Mesenchymal stem cell (in vitro differentiated cells and primary cell): ENCODE measurements around the gene ATP5ME.
A peak's percentile ranks its signal among the peaks of the same experiment; 100 is the strongest.

Experiments
- DNase-seq: peaks from one replicate; pipeline ENCODE4 v3.0.0-alpha.2; 2013
- H2AFZ ChIP-seq: one replicate; pipeline ENCODE4 v1.6.1; 2013; ENCODE audit warnings: low read depth, mild to moderate bottlenecking, control low read depth, inconsistent platforms, low read length, moderate library complexity
- H2AK5ac ChIP-seq: 2 replicates; pipeline ENCODE4 v1.6.1; 2013; ENCODE audit warnings: low read length, moderate library complexity, mild to moderate bottlenecking, inconsistent platforms; ENCODE audit not compliant: severe bottlenecking
- H2BK120ac ChIP-seq: one replicate; pipeline ENCODE4 v1.6.1; 2013; ENCODE audit warnings: low read depth, mild to moderate bottlenecking, inconsistent platforms, low read length, moderate library complexity
- H2BK12ac ChIP-seq, 2 experiments: one replicate each; pipeline ENCODE4 v1.6.1; 2013; ENCODE audit warnings: inconsistent platforms in 2 of 2, low read length in 2 of 2, mild to moderate bottlenecking in 2 of 2, moderate library complexity in 2 of 2, control low read depth in 1 of 2
- H2BK15ac ChIP-seq: one replicate; pipeline ENCODE4 v1.6.1; 2013; ENCODE audit warnings: mild to moderate bottlenecking, low read depth, inconsistent platforms; ENCODE audit not compliant: poor library complexity, severe bottlenecking
- H2BK5ac ChIP-seq: 2 replicates; pipeline ENCODE4 v1.6.1; 2013; ENCODE audit warnings: low read depth, mild to moderate bottlenecking, low read length, control low read depth, inconsistent platforms; ENCODE audit not compliant: poor library complexity, severe bottlenecking
- H3K14ac ChIP-seq, 2 experiments: one replicate each; pipeline ENCODE4 v1.6.1; 2013; ENCODE audit warnings: inconsistent platforms in 2 of 2, low read length in 2 of 2, control low read depth in 1 of 2, mild to moderate bottlenecking in 1 of 2, moderate library complexity in 1 of 2
- H3K18ac ChIP-seq, 2 experiments: one replicate each; pipeline ENCODE4 v1.6.1; 2013; ENCODE audit warnings: inconsistent platforms in 2 of 2, low read length in 2 of 2, control low read depth in 1 of 2, low read depth in 1 of 2, mild to moderate bottlenecking in 1 of 2
- H3K23ac ChIP-seq, 2 experiments: one replicate each; pipeline ENCODE4 v1.6.1; 2013; ENCODE audit warnings: inconsistent platforms in 2 of 2, low read length in 2 of 2, mild to moderate bottlenecking in 2 of 2, moderate library complexity in 2 of 2, control low read depth in 1 of 2
- H3K27ac ChIP-seq: 2 replicates; pipeline ENCODE4 v1.5.1; 2013; ENCODE audit warnings: mild to moderate bottlenecking, moderate library complexity, low read length, control low read depth, inconsistent platforms; ENCODE audit not compliant: poor library complexity, severe bottlenecking
- H3K27me3 ChIP-seq, 2 experiments: 2 replicates each; pipeline versions ENCODE4 v1.6.1 to v1.7.0; 2013; ENCODE audit warnings: low read length in 2 of 2, mild to moderate bottlenecking in 2 of 2, moderate library complexity in 2 of 2, control low read depth in 1 of 2, inconsistent platforms in 1 of 2; ENCODE audit not compliant: control insufficient read depth in 1 of 2, insufficient read depth in 1 of 2
- H3K36me3 ChIP-seq, 2 experiments: 2 replicates each; pipeline versions ENCODE4 v1.6.1 to v1.7.0; 2013; ENCODE audit warnings: low read length in 2 of 2, control low read depth in 1 of 2, inconsistent platforms in 1 of 2, low read depth in 1 of 2, mild to moderate bottlenecking in 1 of 2; ENCODE audit not compliant: insufficient read depth in 2 of 2, control insufficient read depth in 1 of 2
- H3K4ac ChIP-seq, 2 experiments: one replicate each; pipeline ENCODE4 v1.6.1; 2013; ENCODE audit warnings: inconsistent platforms in 2 of 2, low read length in 2 of 2, mild to moderate bottlenecking in 2 of 2, moderate library complexity in 2 of 2, control low read depth in 1 of 2, low read depth in 1 of 2
- H3K4me1 ChIP-seq: 2 replicates; pipeline ENCODE4 v1.6.1; 2013; ENCODE audit warnings: low read depth, low read length, control low read depth; ENCODE audit not compliant: control insufficient read depth, insufficient read depth
- H3K4me2 ChIP-seq: 2 replicates; pipeline ENCODE4 v1.6.1; 2013; ENCODE audit warnings: low read length, mild to moderate bottlenecking, inconsistent platforms; ENCODE audit not compliant: poor library complexity, severe bottlenecking
- H3K4me3 ChIP-seq, 2 experiments: 2 replicates each; pipeline versions ENCODE4 v1.5.1 to v1.7.0; 2013; ENCODE audit warnings: low read length in 2 of 2, mild to moderate bottlenecking in 2 of 2, control low read depth in 1 of 2, low read depth in 1 of 2; ENCODE audit not compliant: insufficient read depth in 1 of 2
- H3K79me1 ChIP-seq: replicated peaks from 2 replicates; pipeline ENCODE4 v1.6.1; 2013; ENCODE audit warnings: mild to moderate bottlenecking, control low read depth, low read length, inconsistent platforms; ENCODE audit not compliant: poor library complexity, severe bottlenecking
- H3K9ac ChIP-seq: 2 replicates; pipeline ENCODE4 v1.7.0; 2013; ENCODE audit warnings: mild to moderate bottlenecking, low read length, moderate library complexity
- H3K9me3 ChIP-seq: 2 replicates; pipeline ENCODE4 v1.7.0; 2013; ENCODE audit warnings: mild to moderate bottlenecking, low read length; ENCODE audit not compliant: control insufficient read depth
- H4K8ac ChIP-seq: one replicate; pipeline ENCODE4 v1.6.1; 2013; ENCODE audit warnings: inconsistent platforms, mild to moderate bottlenecking, low read length, moderate library complexity
- H4K91ac ChIP-seq: one replicate; pipeline ENCODE4 v1.6.1; 2013; ENCODE audit warnings: mild to moderate bottlenecking, low read length, inconsistent platforms
- WGBS: methylation state at CpG from one replicate; pipeline ENCODE4 v1.1.7; 2013; ENCODE audit warnings: mixed read lengths; 5-methylcytosine and 5-hydroxymethylcytosine counted together

ATP5ME gene

GRCh38 chr4:666822-667544, 7.1 kb downstream of the ATP5ME start:
- Histone ChIP-seq H3K9me3 (no peaks in the 10 kb centered on the region), H2AFZ (no peak overlapping the region), H3K79me1 (peaks cover 7% of the 10 kb centered on the region), H2AK5ac (no peak overlapping the region), H3K9ac (no peak overlapping the region), H3K18ac (no peak overlapping the region), H4K91ac (peak overlapping the region; percentile 46), H3K23ac (no peak overlapping the region), H4K8ac (no peak overlapping the region), H2BK120ac (no peak overlapping the region), H3K36me3 (peaks cover 14 to 17% of the 10 kb centered on the region in 2 experiments), H2BK12ac (no peak overlapping the region), H3K4me2 (no peak overlapping the region), H2BK5ac (no peak overlapping the region), H3K27me3 (peaks cover 0 to 51% of the 10 kb centered on the region in 2 experiments), H2BK15ac (no peak overlapping the region), H3K27ac (no peak overlapping the region), H3K4ac (no peak overlapping the region), H3K4me1 (peaks cover 9% of the 10 kb centered on the region), H3K14ac (no peak overlapping the region), H3K4me3 (no peak overlapping the region)
- WGBS, result 92% methylated on average over 27 of the region's 28 CpGs
- no peak for DNase-seq

GRCh38 chr4:666436-666810, 7.7 kb downstream of the ATP5ME start:
- WGBS, result 77% methylated on average over 15 of the region's 22 CpGs
- Histone ChIP-seq H3K4ac (no peak overlapping the region), H2BK15ac (no peak overlapping the region), H3K14ac (no peak overlapping the region), H3K4me3 (no peak overlapping the region), H3K27me3 (peaks cover 0 to 51% of the 10 kb centered on the region in 2 experiments), H3K9me3 (no peaks in the 10 kb centered on the region), H3K27ac (no peak overlapping the region), H2BK12ac (no peak overlapping the region), H4K91ac (no peak overlapping the region), H3K4me1 (peaks cover 9% of the 10 kb centered on the region), H2BK5ac (no peak overlapping the region), H3K4me2 (no peak overlapping the region), H3K23ac (peak overlapping the region in 1 of 2 experiments; percentile 73), H3K18ac (no peak overlapping the region), H3K36me3 (peaks cover 8 to 11% of the 10 kb centered on the region in 2 experiments), H2BK120ac (no peak overlapping the region), H3K9ac (no peak overlapping the region), H2AFZ (no peak overlapping the region), H3K79me1 (peaks cover 2% of the 10 kb centered on the region), H4K8ac (no peak overlapping the region), H2AK5ac (no peak overlapping the region)
- no peak for DNase-seq

DNA sequence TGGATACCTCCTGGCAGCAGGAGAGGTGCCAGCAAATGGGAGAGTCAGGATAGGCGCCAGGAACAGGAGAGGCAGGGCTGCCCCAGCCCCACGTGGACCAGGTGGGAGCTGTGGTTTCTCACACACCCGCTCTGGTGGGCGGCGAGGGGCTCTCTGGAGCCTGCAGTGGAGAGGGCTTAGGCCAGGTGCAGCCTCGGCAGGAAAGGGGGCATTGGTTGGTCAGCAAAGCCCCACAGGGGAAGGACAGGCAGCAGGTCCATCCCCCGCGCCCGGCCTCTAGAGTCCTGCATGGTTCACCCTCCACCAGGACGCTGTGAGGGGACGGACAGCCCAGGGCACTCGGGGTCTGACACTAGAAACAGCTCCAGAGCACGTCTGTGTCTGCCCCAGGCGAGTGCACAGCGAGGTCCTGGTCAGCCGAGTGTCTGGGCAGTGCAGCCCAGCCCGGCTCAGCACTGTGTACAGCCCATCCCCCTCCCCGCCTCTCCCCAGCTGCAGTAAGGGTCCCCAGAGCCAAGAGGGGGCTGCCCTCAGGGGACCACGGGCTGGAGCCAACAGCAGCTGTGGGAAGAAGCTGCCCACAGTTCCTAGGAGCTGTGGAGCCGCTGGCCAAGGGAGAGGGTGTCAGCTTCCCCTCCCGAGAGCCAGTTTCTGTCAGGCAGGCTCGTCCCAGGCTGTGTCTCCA, 8.2 kb downstream of the ATP5ME start:
- Histone ChIP-seq H4K8ac (no peak overlapping the region), H2BK5ac (no peak overlapping the region), H2AK5ac (no peak overlapping the region), H2BK120ac (no peak overlapping the region), H3K4ac (no peak overlapping the region), H3K36me3 (peaks cover 3 to 6% of the 10 kb centered on the region in 2 experiments), H3K18ac (no peak overlapping the region), H3K4me3 (no peak overlapping the region), H3K79me1 (no peaks in the 10 kb centered on the region), H2BK12ac (no peak overlapping the region), H3K27me3 (peaks cover 0 to 51% of the 10 kb centered on the region in 2 experiments), H3K23ac (no peak overlapping the region), H3K9me3 (no peaks in the 10 kb centered on the region), H3K27ac (no peak overlapping the region), H3K9ac (no peak overlapping the region), H3K4me2 (no peak overlapping the region), H2AFZ (no peak overlapping the region), H4K91ac (no peak overlapping the region), H3K4me1 (peaks cover 9% of the 10 kb centered on the region), H3K14ac (no peak overlapping the region), H2BK15ac (no peak overlapping the region)
- WGBS, result 76% methylated on average over 20 of the region's 22 CpGs
- no peak for DNase-seq

DNA sequence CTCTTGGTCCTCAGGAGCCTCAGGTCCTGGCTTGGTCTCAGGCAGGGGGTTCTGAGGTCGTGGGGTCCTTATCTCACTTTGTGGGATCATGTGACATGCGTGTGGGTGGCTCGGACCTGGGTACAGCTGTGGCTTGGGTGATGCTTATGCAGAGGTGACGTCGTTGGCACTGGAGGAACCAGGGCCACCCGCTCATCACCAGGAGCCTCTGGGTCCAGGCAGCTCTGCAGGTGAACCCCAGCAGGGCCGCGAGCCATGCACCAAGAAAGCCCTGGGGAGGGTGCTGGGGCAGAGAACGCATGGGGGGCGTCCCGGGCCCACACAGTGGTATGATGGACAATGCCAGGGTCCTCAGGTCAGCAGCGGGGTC, 8.7 kb downstream of the ATP5ME start:
- H3K4ac ChIP-seq, result no peak overlapping the region
- no peak overlapping the region for H4K8ac ChIP-seq
- 93% methylated on average over 12 of the region's 12 CpGs for WGBS
- H2BK15ac ChIP-seq, result no peak overlapping the region
- H3K4me3 ChIP-seq, result no peak overlapping the region
- no peak overlapping the region for H3K27ac ChIP-seq
- no peak overlapping the region for H3K9ac ChIP-seq
- H4K91ac ChIP-seq, result no peak overlapping the region
- no peak overlapping the region for H2AFZ ChIP-seq
- no peaks in the 10 kb centered on the region for H3K9me3 ChIP-seq
- no peak overlapping the region for H3K14ac ChIP-seq
- H2BK5ac ChIP-seq, result no peak overlapping the region
- H3K36me3 ChIP-seq, result peaks cover 0 to 1% of the 10 kb centered on the region in 2 experiments
- H3K18ac ChIP-seq, result no peak overlapping the region
- H2AK5ac ChIP-seq, result no peak overlapping the region
- H3K4me1 ChIP-seq, result peaks cover 9% of the 10 kb centered on the region
- no peak overlapping the region for H3K23ac ChIP-seq
- H3K27me3 ChIP-seq, result peaks cover 0 to 51% of the 10 kb centered on the region in 2 experiments
- no peak overlapping the region for H2BK120ac ChIP-seq
- no peaks in the 10 kb centered on the region for H3K79me1 ChIP-seq
- no peak overlapping the region for H3K4me2 ChIP-seq
- no peak overlapping the region for H2BK12ac ChIP-seq
- no peak for DNase-seq
